ENCODE data around the gene APPBP2.
"Not testable (repeated sequence)": the region's sequence is repeated elsewhere in the genome, so short reads cannot be mapped to it uniquely, and the experiment has no call there.

DNA sequence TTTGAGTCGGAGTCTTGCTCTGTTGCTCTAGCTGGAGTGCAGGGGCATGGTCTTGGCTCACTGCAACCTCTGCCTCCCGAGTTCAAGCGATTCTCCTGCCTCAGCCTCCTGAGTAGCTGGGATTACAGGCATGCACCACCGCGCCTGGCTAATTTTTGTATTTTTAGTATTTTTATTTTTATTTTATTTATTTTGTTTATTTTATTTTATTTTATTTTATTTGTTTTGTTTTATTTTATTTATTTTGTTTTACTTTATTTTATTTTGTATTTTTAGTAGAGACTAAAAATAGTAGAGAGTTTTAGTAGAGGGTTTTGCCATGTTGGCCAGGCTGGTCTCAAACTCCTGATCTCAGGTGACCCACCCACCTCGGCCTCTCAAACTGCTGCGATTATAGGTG lies 106.2 kb downstream of the APPBP2 start:
- TF ChIP-seq, protein P1, sequence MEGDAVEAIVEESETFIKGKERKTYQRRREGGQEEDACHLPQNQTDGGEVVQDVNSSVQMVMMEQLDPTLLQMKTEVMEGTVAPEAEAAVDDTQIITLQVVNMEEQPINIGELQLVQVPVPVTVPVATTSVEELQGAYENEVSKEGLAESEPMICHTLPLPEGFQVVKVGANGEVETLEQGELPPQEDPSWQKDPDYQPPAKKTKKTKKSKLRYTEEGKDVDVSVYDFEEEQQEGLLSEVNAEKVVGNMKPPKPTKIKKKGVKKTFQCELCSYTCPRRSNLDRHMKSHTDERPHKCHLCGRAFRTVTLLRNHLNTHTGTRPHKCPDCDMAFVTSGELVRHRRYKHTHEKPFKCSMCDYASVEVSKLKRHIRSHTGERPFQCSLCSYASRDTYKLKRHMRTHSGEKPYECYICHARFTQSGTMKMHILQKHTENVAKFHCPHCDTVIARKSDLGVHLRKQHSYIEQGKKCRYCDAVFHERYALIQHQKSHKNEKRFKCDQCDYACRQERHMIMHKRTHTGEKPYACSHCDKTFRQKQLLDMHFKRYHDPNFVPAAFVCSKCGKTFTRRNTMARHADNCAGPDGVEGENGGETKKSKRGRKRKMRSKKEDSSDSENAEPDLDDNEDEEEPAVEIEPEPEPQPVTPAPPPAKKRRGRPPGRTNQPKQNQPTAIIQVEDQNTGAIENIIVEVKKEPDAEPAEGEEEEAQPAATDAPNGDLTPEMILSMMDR (IDR thresholded peaks at IDR 0.05 in 8 of 11, conservative IDR thresholded peaks at IDR 0.05 in 3 of 11): not testable (repeated sequence)
- TF ChIP-seq POLR2A, POLR2AphosphoS5 (IDR thresholded peaks at IDR 0.05): not testable (repeated sequence)

All from spleen (tissue), 7 donors.